ENCODE results near the gene USP21. TPM values are rescaled to one million over a fixed set of nuclear protein-coding genes. Genes with fewer than 3 reads are reported as not detected.

The USP21 gene
- total and polyA plus RNA-seq, 2 donors (not counting 3 experiments of a cell fraction or from before 2014, with no cell fraction given), result 19.7 to 29.2 TPM

GRCh38 chr1:161196521-161197451 is 37.5 kb downstream of the USP21 start:
- no TSS peak for BruUV-seq (replicated peaks)
- peak; percentile 39 for DNase-seq (ENCODE audit: low read depth, low spot score)
- Histone ChIP-seq H3K79me2 (ENCODE audit: control insufficient read depth, insufficient read depth, low read length) (peaks cover 34% of the 10 kb centered on the region), H3K4me2 (ENCODE audit: insufficient read depth, low read length) (peak overlapping the region; percentile 47), H3K27me3 (ENCODE audit: control insufficient read depth in 2 of 2, insufficient read depth in 2 of 2, low read length in 2 of 2) (no peaks in the 10 kb centered on the region), H3K4me1 (ENCODE audit: control insufficient read depth, extremely low read depth, insufficient read depth, low read length) (peaks cover 54% of the 10 kb centered on the region), H3K36me3 (ENCODE audit: control insufficient read depth in 2 of 2, extremely low read depth in 1 of 2, insufficient read depth in 2 of 2, low read length in 2 of 2) (peaks cover 0 to 3% of the 10 kb centered on the region in 2 experiments), H3K27ac (ENCODE audit: insufficient read depth, low read depth, low read length) (peak overlapping the region; percentile 30), H3K4me3 (replicated peaks in 1 of 3; ENCODE audit: insufficient read depth in 1 of 3, low read depth in 1 of 3, low read length in 3 of 3) (peak overlapping the region; percentile 26 to 51 (median 40)), H3K9me3 (replicated peaks; ENCODE audit: control insufficient read depth, insufficient read depth, low read length) (no peaks in the 10 kb centered on the region), H4K20me1 (replicated peaks; ENCODE audit: control insufficient read depth, extremely low read depth, insufficient read depth, low read length) (no peaks in the 10 kb centered on the region), H2AFZ (ENCODE audit: low read depth, low read length) (peak overlapping the region; percentile 1), H3K9ac (replicated peaks; ENCODE audit: extremely low read depth, insufficient read depth, low read length) (peak overlapping the region; percentile 42), H3K9me1 (replicated peaks; ENCODE audit: control insufficient read depth, extremely low read depth, insufficient read depth, low read length) (no peaks in the 10 kb centered on the region)
- no peak for FAIRE-seq
- ChIA-PET POLR2A (no interaction called here), CTCF (interaction anchor here (0.6 to 3.2 kb wide), 6 partner anchors 30 to 193 kb away, joined by 3 to 35 read pairs (median 6); partner anchors contain the start of genes PPOX and TOMM40L)
- intact Hi-C loops (cut with micrococcal nuclease) (no loop called here), dilution Hi-C loops (cut with MboI; ENCODE audit: extremely low pct_ligation_motif_present, low sequenced_read_pairs) (no loop called here)
- no peak for TF ChIP-seq POLR2AphosphoS5 (IDR thresholded peaks at IDR 0.05; ENCODE audit: insufficient read depth, low read depth, low read length)
- TF ChIP-seq EZH2 (IDR thresholded peaks at IDR 0.05; ENCODE audit: borderline replicate concordance, low read depth, low read length, severe bottlenecking), result no peak
- no peak for TF ChIP-seq CTCF (IDR thresholded peaks at IDR 0.05; ENCODE audit: extremely low read depth in 1 of 2, insufficient read depth in 1 of 2, low read depth in 1 of 2, low read length in 2 of 2)
- no peak for TF ChIP-seq FOS (IDR thresholded peaks at IDR 0.05; ENCODE audit: borderline replicate concordance, insufficient read depth, low read length)
- TF ChIP-seq MYC (IDR thresholded peaks at IDR 0.05; ENCODE audit: low read depth, low read length), result no peak
- TF ChIP-seq POLR2A (IDR thresholded peaks at IDR 0.05; ENCODE audit: low read depth, low read length), result no peak
- no peak for TF ChIP-seq MAX (IDR thresholded peaks at IDR 0.05; ENCODE audit: insufficient read depth, insufficient read length)
- TF ChIP-seq GATA2 (IDR thresholded peaks at IDR 0.05; ENCODE audit: insufficient read depth, insufficient read length, low read depth, low read length), result no peak
- no peak for TF ChIP-seq JUN (IDR thresholded peaks at IDR 0.05; ENCODE audit: borderline replicate concordance, insufficient read depth, insufficient read length, low read depth)

Data from endothelial cell of umbilical vein (primary cell).